ENCODE measurements around the gene RNU6-9.

The RNU6-9 gene

GRCh38 chr19:861756-862580 is 31.3 kb upstream of the RNU6-9 start:
- no peaks in the 10 kb centered on the region for H3K27me3 ChIP-seq (ENCODE audit: control insufficient read depth in 2 of 2, insufficient read depth in 2 of 2, low read length in 2 of 2)
- H3K4me1 ChIP-seq (ENCODE audit: control insufficient read depth in 2 of 2, insufficient read depth in 2 of 2, low read length in 2 of 2), result peaks cover 5 to 18% of the 10 kb centered on the region in 2 donors
- no peak overlapping the region for H3K9ac ChIP-seq (ENCODE audit: low read depth in 1 of 2, low read length in 2 of 2)
- H3K9me3 ChIP-seq (ENCODE audit: control insufficient read depth in 2 of 2, low read length in 2 of 2), result no peaks in the 10 kb centered on the region
- H3K4me3 ChIP-seq (ENCODE audit: low read length in 2 of 2), result no peak overlapping the region
- no peaks in the 10 kb centered on the region for H3K36me3 ChIP-seq (ENCODE audit: control insufficient read depth in 2 of 2, insufficient read depth in 2 of 2, low read length in 2 of 2)
- peak overlapping the region; percentile 29 to 38 for H3K27ac ChIP-seq (ENCODE audit: low read depth in 2 of 2, low read length in 2 of 2)

DNA sequence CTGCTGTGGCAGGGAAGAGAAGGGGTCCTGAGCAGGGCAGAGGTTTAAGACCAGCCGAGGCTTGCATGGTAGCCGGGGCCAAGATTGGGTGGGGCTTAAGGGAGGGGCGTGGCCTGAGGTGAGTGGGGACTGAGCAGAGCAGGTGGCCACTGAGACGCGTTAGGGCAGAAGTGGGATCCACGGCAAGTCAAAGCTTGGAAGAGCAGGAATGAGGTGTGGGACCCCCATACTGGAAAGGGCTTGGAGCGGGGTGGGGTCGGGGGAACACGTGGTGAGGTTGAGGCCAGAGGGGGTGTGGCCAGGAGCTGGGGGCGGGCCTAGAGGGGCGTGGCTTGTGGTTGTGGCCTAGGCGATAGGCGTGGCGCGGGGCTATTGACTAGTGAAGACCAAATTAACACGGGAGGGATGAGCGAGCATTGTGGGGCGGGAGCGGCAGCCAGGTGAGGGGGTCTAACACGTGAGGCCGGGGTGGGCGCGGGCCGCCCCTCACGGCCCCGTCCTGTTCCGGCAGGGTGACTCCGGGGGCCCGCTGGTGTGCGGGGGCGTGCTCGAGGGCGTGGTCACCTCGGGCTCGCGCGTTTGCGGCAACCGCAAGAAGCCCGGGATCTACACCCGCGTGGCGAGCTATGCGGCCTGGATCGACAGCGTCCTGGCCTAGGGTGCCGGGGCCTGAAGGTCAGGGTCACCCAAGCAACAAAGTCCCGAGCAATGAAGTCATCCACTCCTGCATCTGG is 30.5 kb upstream of the RNU6-9 start:
- no peaks in the 10 kb centered on the region for H3K27me3 ChIP-seq (ENCODE audit: control insufficient read depth in 2 of 2, insufficient read depth in 2 of 2, low read length in 2 of 2)
- no peaks in the 10 kb centered on the region for H3K9me3 ChIP-seq (ENCODE audit: control insufficient read depth in 2 of 2, low read length in 2 of 2)
- H3K4me1 ChIP-seq (ENCODE audit: control insufficient read depth in 2 of 2, insufficient read depth in 2 of 2, low read length in 2 of 2), result peaks cover 5 to 18% of the 10 kb centered on the region in 2 donors
- H3K36me3 ChIP-seq (ENCODE audit: control insufficient read depth in 2 of 2, insufficient read depth in 2 of 2, low read length in 2 of 2), result peaks cover under 1 to 3% of the 10 kb centered on the region in 2 donors
- H3K27ac ChIP-seq (ENCODE audit: low read depth in 2 of 2, low read length in 2 of 2), result peak overlapping the region; percentile 29 to 38
- no peak overlapping the region for H3K9ac ChIP-seq (ENCODE audit: low read depth in 1 of 2, low read length in 2 of 2)
- H3K4me3 ChIP-seq (ENCODE audit: low read length in 2 of 2), result no peak overlapping the region

GRCh38 chr19:863315-863620 is 30.0 kb upstream of the RNU6-9 start:
- H3K9ac ChIP-seq (ENCODE audit: low read depth in 1 of 2, low read length in 2 of 2), result no peak overlapping the region
- no peaks in the 10 kb centered on the region for H3K9me3 ChIP-seq (ENCODE audit: control insufficient read depth in 2 of 2, low read length in 2 of 2)
- no peak overlapping the region for H3K4me3 ChIP-seq (ENCODE audit: low read length in 2 of 2)
- H3K36me3 ChIP-seq (ENCODE audit: control insufficient read depth in 2 of 2, insufficient read depth in 2 of 2, low read length in 2 of 2), result peaks cover 3 to 5% of the 10 kb centered on the region in 2 donors
- peaks cover 5 to 18% of the 10 kb centered on the region in 2 donors for H3K4me1 ChIP-seq (ENCODE audit: control insufficient read depth in 2 of 2, insufficient read depth in 2 of 2, low read length in 2 of 2)
- peak overlapping the region in 1 of 2 donors; percentile 38 for H3K27ac ChIP-seq (ENCODE audit: low read depth in 2 of 2, low read length in 2 of 2)
- H3K27me3 ChIP-seq (ENCODE audit: control insufficient read depth in 2 of 2, insufficient read depth in 2 of 2, low read length in 2 of 2), result no peaks in the 10 kb centered on the region

- peaks cover 6 to 12% of the 10 kb centered on the region in 2 donors for H3K36me3 ChIP-seq (ENCODE audit: control insufficient read depth in 2 of 2, insufficient read depth in 2 of 2, low read length in 2 of 2)
- no peak overlapping the region for H3K4me3 ChIP-seq (ENCODE audit: low read length in 2 of 2)
- H3K9me3 ChIP-seq (ENCODE audit: control insufficient read depth in 2 of 2, low read length in 2 of 2), result no peaks in the 10 kb centered on the region
- no peaks in the 10 kb centered on the region for H3K27me3 ChIP-seq (ENCODE audit: control insufficient read depth in 2 of 2, insufficient read depth in 2 of 2, low read length in 2 of 2)
- H3K9ac ChIP-seq (ENCODE audit: low read depth in 1 of 2, low read length in 2 of 2), result no peak overlapping the region
- H3K27ac ChIP-seq (ENCODE audit: low read depth in 2 of 2, low read length in 2 of 2), result no peak overlapping the region
- peaks cover 6 to 27% of the 10 kb centered on the region in 2 donors for H3K4me1 ChIP-seq (ENCODE audit: control insufficient read depth in 2 of 2, insufficient read depth in 2 of 2, low read length in 2 of 2)
These were observed 26.4 kb upstream of the RNU6-9 start for GRCh38 chr19:866769-867300.

DNA sequence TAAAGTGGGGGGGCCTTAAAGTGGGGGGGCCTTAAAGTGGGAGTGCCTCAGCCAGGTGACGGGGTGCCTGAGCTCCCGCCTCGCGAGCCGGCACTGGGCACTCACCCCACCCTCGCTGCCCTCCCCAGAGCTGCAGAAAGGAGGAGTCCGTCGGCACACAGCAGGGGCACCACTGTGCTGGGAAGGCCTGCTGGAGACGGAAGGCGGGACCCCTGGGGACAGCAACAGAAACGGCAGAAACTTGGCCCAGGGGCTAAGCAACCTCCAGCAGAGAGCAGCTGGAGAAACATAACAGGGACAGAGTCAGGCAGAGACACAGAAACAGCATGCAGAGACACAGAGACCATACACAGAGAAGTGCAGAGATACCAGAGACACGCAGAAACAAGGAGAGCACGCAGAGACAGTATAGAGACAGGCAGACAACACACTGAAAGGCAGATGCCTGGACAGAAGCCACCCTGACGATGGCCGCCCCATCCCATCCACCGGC is 25.9 kb upstream of the RNU6-9 start:
- no peak overlapping the region for H3K9ac ChIP-seq (ENCODE audit: low read depth in 1 of 2, low read length in 2 of 2)
- H3K9me3 ChIP-seq (ENCODE audit: control insufficient read depth in 2 of 2, low read length in 2 of 2), result no peaks in the 10 kb centered on the region
- no peaks in the 10 kb centered on the region for H3K27me3 ChIP-seq (ENCODE audit: control insufficient read depth in 2 of 2, insufficient read depth in 2 of 2, low read length in 2 of 2)
- no peak overlapping the region for H3K27ac ChIP-seq (ENCODE audit: low read depth in 2 of 2, low read length in 2 of 2)
- no peak overlapping the region for H3K4me3 ChIP-seq (ENCODE audit: low read length in 2 of 2)
- H3K4me1 ChIP-seq (ENCODE audit: control insufficient read depth in 2 of 2, insufficient read depth in 2 of 2, low read length in 2 of 2), result peaks cover 11 to 33% of the 10 kb centered on the region in 2 donors
- H3K36me3 ChIP-seq (ENCODE audit: control insufficient read depth in 2 of 2, insufficient read depth in 2 of 2, low read length in 2 of 2), result peaks cover 6 to 12% of the 10 kb centered on the region in 2 donors

DNA sequence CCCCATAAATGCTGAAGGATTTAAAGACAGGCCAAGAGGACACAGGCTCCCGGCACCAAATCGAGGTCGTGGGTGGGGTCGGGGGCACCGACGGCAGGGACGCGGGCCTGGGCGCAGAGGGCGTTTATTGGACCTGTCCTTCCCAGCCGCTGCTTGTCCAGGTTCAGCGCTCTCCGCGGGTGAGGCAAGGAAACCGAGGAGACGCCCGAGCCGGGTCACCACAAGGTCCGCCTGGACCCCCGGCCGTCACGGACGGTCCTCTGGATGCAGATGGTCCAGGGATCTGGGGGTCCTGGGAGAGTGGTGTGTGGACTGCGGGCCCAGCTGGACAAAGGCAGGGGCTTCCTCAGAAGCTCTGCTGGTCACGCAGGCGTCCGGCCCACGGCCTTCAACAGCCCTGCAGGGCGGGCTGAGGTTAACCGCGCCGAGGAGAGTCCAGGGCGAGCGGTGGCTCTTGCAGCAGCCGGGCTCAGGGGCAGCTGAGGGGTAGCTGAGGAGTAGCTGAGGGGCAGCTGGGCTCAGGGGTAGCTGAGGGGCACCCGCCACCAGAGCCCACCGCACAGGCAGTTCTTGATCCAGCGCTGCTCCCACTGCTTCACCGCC is 25.3 kb upstream of the RNU6-9 start:
- Histone ChIP-seq H3K4me1 (ENCODE audit: control insufficient read depth in 2 of 2, insufficient read depth in 2 of 2, low read length in 2 of 2) (peaks cover 9 to 29% of the 10 kb centered on the region in 2 donors), H3K9ac (ENCODE audit: low read depth in 1 of 2, low read length in 2 of 2) (no peak overlapping the region), H3K27me3 (ENCODE audit: control insufficient read depth in 2 of 2, insufficient read depth in 2 of 2, low read length in 2 of 2) (no peaks in the 10 kb centered on the region), H3K9me3 (ENCODE audit: control insufficient read depth in 2 of 2, low read length in 2 of 2) (no peaks in the 10 kb centered on the region), H3K27ac (ENCODE audit: low read depth in 2 of 2, low read length in 2 of 2) (no peak overlapping the region), H3K4me3 (ENCODE audit: low read length in 2 of 2) (no peak overlapping the region), H3K36me3 (ENCODE audit: control insufficient read depth in 2 of 2, insufficient read depth in 2 of 2, low read length in 2 of 2) (peaks cover 6 to 12% of the 10 kb centered on the region in 2 donors)

DNA sequence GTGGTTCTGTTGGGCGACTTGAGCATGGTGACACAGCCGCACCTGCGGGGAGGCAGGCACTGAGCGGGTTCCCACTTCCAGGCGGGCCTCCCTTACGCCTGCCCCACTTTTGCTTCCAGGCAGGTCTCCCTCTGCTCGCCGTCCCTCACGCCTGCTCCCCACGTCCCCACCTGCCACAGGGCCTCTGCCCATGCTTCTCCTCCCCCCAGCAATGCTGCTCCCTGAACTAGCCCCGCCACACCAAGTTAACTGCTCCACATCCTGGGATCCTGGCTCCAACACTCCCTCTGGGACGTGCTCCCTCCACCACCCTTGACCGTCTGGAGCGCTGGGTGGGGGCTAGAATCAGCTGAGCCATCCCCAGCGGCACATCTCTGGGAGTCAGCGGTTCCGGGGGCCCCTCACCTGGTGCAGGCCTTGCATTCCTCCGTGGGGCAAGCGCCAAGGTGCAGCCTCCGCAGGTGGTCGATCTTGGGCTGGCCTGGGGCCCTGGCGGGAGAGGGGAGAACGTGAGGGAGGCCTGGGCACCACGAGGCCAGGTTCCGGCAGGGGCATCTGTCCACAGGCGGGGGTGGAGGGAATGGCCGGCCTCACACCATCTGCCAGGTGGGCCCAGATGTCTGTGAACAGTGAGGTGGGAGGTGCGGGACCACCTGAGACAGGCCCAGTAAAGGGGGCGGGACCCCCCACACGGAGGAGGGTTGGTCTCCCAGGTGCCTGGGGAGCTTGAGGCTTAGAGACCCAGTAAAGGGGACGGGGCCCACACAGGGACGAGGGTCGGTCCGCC is 24.6 kb upstream of the RNU6-9 start:
- H3K4me1 ChIP-seq (ENCODE audit: control insufficient read depth in 2 of 2, insufficient read depth in 2 of 2, low read length in 2 of 2), result peaks cover 11 to 23% of the 10 kb centered on the region in 2 donors
- H3K9me3 ChIP-seq (ENCODE audit: control insufficient read depth in 2 of 2, low read length in 2 of 2), result no peaks in the 10 kb centered on the region
- peak overlapping the region; percentile 65 for H3K27ac ChIP-seq (ENCODE audit: low read depth in 2 of 2, low read length in 2 of 2)
- no peak overlapping the region for H3K4me3 ChIP-seq (ENCODE audit: low read length in 2 of 2)
- H3K27me3 ChIP-seq (ENCODE audit: control insufficient read depth in 2 of 2, insufficient read depth in 2 of 2, low read length in 2 of 2), result no peaks in the 10 kb centered on the region
- H3K36me3 ChIP-seq (ENCODE audit: control insufficient read depth in 2 of 2, insufficient read depth in 2 of 2, low read length in 2 of 2), result peaks cover 6 to 12% of the 10 kb centered on the region in 2 donors
- H3K9ac ChIP-seq (ENCODE audit: low read depth in 1 of 2, low read length in 2 of 2), result peak overlapping the region in 1 of 2 donors; percentile 24

DNA sequence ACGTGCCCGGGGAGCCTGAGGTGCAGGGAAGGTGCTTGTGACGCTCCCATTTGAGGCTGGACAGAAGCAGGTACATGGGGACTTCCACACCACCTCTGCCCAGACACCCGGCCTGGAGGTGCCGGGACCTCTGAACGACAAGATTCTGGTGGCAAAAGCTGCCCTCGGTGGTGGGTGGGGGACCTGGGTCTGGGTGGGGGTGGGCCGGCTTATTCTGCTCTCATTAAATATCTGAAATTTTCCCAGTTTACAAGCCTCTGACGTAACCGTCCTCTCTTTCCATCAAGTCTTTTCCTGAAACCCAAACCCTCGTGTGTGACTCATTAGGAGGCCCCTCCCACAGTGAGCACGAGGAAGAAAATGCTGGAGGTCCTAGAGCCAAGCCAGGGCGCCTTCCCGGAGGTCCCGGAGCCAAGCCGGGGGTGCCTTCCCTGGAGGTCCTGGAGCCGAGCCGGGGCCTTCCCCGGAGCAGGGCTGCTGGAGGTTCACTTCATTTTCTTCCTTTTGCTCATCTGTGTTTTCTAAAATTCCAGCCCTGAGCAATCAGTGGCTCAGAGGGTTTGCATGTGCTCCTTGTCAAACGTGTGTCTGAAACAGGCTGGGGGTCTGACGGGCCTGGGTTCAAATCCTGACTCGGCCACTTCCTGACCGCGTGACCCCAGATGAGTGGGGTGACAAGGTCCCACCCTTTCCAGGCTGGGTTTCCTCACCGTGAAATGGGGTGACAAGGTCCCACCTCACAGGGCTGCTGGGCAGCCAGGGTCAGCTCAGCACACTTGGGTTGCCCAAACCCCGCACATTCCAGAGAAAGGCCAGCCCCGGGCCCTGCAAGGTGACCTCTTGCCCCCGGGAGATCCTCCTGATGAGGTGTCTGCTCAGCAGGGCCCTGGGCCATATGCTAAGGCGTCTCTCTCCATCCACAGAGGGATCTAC is 23.8 kb upstream of the RNU6-9 start:
- Histone ChIP-seq H3K4me3 (ENCODE audit: low read length in 2 of 2) (no peak overlapping the region), H3K27ac (ENCODE audit: low read depth in 2 of 2, low read length in 2 of 2) (peak overlapping the region; percentile 75 to 76), H3K9me3 (ENCODE audit: control insufficient read depth in 2 of 2, low read length in 2 of 2) (no peaks in the 10 kb centered on the region), H3K27me3 (ENCODE audit: control insufficient read depth in 2 of 2, insufficient read depth in 2 of 2, low read length in 2 of 2) (no peaks in the 10 kb centered on the region), H3K9ac (ENCODE audit: low read depth in 1 of 2, low read length in 2 of 2) (no peak overlapping the region), H3K36me3 (ENCODE audit: control insufficient read depth in 2 of 2, insufficient read depth in 2 of 2, low read length in 2 of 2) (peaks cover 6 to 12% of the 10 kb centered on the region in 2 donors), H3K4me1 (ENCODE audit: control insufficient read depth in 2 of 2, insufficient read depth in 2 of 2, low read length in 2 of 2) (peaks cover 11 to 20% of the 10 kb centered on the region in 2 donors)

DNA sequence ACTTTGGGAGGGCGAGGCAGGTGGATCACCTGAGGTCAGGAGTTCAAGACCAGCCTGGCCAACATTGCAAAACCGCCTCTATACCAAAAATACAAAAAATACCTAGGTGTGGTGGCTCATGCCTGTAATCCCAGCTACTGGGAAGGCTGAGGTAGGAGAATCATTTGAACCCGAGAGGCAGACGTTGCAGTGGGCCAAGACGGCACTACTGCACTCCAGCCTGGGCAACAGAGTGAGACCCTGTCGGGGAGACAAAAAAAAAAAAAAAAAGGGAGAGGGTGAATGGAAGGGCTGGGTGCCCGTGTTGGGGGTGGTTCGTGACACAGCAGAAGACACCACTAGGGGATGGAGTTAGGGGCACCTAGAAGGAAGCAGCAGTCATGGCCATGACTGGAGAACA is 23.0 kb upstream of the RNU6-9 start:
- H3K27me3 ChIP-seq (ENCODE audit: control insufficient read depth in 2 of 2, insufficient read depth in 2 of 2, low read length in 2 of 2), result no peaks in the 10 kb centered on the region
- H3K9me3 ChIP-seq (ENCODE audit: control insufficient read depth in 2 of 2, low read length in 2 of 2), result no peaks in the 10 kb centered on the region
- H3K4me1 ChIP-seq (ENCODE audit: control insufficient read depth in 2 of 2, insufficient read depth in 2 of 2, low read length in 2 of 2), result peaks cover 11 to 20% of the 10 kb centered on the region in 2 donors
- peak overlapping the region; percentile 75 to 76 for H3K27ac ChIP-seq (ENCODE audit: low read depth in 2 of 2, low read length in 2 of 2)
- H3K9ac ChIP-seq (ENCODE audit: low read depth in 1 of 2, low read length in 2 of 2), result no peak overlapping the region
- peaks cover 6 to 12% of the 10 kb centered on the region in 2 donors for H3K36me3 ChIP-seq (ENCODE audit: control insufficient read depth in 2 of 2, insufficient read depth in 2 of 2, low read length in 2 of 2)
- no peak overlapping the region for H3K4me3 ChIP-seq (ENCODE audit: low read length in 2 of 2)

All from mucosa of rectum (tissue), 2 donors.